ENCODE measurements around the gene PRUNE2.

PRUNE2 gene

GRCh38 chr9:76658510-76659231, 247.2 kb downstream of the PRUNE2 start:
- DNase-seq (ENCODE audit: low spot score), result peak; percentile 49

- no peak for DNase-seq (ENCODE audit: low spot score)
Measured at GRCh38 chr9:76657265-76657664, 248.6 kb downstream of the PRUNE2 start.

GRCh38 chr9:76655971-76656370, 249.9 kb downstream of the PRUNE2 start:
- DNase-seq (ENCODE audit: low spot score), result no peak

GRCh38 chr9:76655121-76655541, 250.8 kb downstream of the PRUNE2 start:
- no peak for DNase-seq (ENCODE audit: low spot score)

- no peak for DNase-seq (ENCODE audit: low spot score)
Measured at GRCh38 chr9:76654575-76654974, 251.3 kb downstream of the PRUNE2 start.

GRCh38 chr9:76654051-76654461, 251.9 kb downstream of the PRUNE2 start:
- no peak for DNase-seq (ENCODE audit: low spot score)

- DNase-seq (ENCODE audit: low spot score), result no peak
Measured at GRCh38 chr9:76652894-76653293, 253.0 kb downstream of the PRUNE2 start.

GRCh38 chr9:76651119-76651705, 254.7 kb downstream of the PRUNE2 start:
- DNase-seq (ENCODE audit: low spot score), result no peak

- DNase-seq (ENCODE audit: low spot score), result no peak
Measured at GRCh38 chr9:76650692-76651091, 255.2 kb downstream of the PRUNE2 start.

GRCh38 chr9:76649894-76650293, 256.0 kb downstream of the PRUNE2 start:
- no peak for DNase-seq (ENCODE audit: low spot score)

GRCh38 chr9:76646249-76646648, 259.7 kb downstream of the PRUNE2 start:
- peak; percentile 27 for DNase-seq (ENCODE audit: low spot score)

- DNase-seq (ENCODE audit: low spot score), result no peak
Measured at GRCh38 chr9:76644647-76645250, 261.2 kb downstream of the PRUNE2 start.

GRCh38 chr9:76644171-76644570, 261.7 kb downstream of the PRUNE2 start:
- no peak for DNase-seq (ENCODE audit: low spot score)

- DNase-seq (ENCODE audit: low spot score), result no peak
Measured at GRCh38 chr9:76643399-76644117, 262.4 kb downstream of the PRUNE2 start.

- DNase-seq (ENCODE audit: low spot score), result no peak
Measured at GRCh38 chr9:76642701-76643209, 263.2 kb downstream of the PRUNE2 start.

GRCh38 chr9:76642074-76642473, 263.8 kb downstream of the PRUNE2 start:
- DNase-seq (ENCODE audit: low spot score), result no peak

GRCh38 chr9:76638001-76638400, 267.9 kb downstream of the PRUNE2 start:
- no peak for DNase-seq (ENCODE audit: low spot score)

GRCh38 chr9:76637416-76637815, 268.5 kb downstream of the PRUNE2 start:
- no peak for DNase-seq (ENCODE audit: low spot score)

GRCh38 chr9:76634356-76635054, 271.4 kb downstream of the PRUNE2 start:
- DNase-seq (ENCODE audit: low spot score), result no peak

GRCh38 chr9:76630916-76631315, 275.0 kb downstream of the PRUNE2 start:
- no peak for DNase-seq (ENCODE audit: low spot score)

GRCh38 chr9:76629205-76629990, 276.5 kb downstream of the PRUNE2 start:
- no peak for DNase-seq (ENCODE audit: low spot score)
